ENCODE measurements around the gene FLYWCH2. TPM values are rescaled to one million over a fixed set of nuclear protein-coding genes. Genes with fewer than 3 reads are reported as not detected.

FLYWCH2 gene
- total and polyA plus RNA-seq, 2 of the 13 experiments (the other 11 are each of a cell fraction or from before 2014, with no cell fraction given): 16.9 to 19.8 TPM

DNA sequence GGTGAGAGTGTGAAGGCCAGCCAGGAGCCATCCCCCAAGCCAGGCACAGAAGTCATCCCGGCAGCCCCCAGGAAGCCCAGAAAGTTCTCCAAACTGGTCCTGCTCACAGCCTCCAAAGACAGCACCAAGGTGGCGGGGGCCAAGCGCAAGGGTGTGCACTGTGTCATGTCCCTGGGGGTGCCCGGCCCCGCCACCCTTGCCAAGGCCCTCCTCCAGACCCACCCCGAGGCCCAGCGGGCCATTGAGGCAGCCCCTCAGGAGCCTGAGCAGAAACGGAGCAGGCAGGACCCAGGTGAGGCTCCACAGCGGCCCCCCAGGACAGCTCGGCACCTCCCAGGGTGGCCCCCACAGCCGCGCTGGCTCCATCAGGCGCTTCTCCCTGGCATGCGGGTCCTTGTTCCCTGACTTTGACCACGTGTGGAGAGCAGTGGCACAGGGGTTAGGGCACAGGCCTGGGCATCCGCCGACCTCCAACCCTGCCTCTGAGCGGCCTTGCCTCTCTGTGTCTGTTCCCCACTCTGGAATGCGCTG, 13.5 kb downstream of the FLYWCH2 start:
- peaks cover 46% of the 10 kb centered on the region for H3K4me1 ChIP-seq (ENCODE audit: insufficient read depth, low read length)
- in situ Hi-C loops (cut with HindIII; ENCODE audit: extremely low pct_ligation_motif_present, low pct_unique_long_range_greater_than_20kb) (no loop called here), intact Hi-C loops (cut with micrococcal nuclease; ENCODE audit: unreplicated experiment) (no loop called here)
- no peaks in the 10 kb centered on the region; the same call in 1 of the 2 replicates for H4K20me1 ChIP-seq (ENCODE audit: insufficient read depth, low read length)
- H2AFZ ChIP-seq (ENCODE audit: low read length): no peak overlapping the region
- no peak for TF ChIP-seq ZNF83 (CRISPR knock-in tag; IDR thresholded peaks at IDR 0.05; ENCODE audit: borderline replicate concordance)
- peak; percentile 23 for TF ChIP-seq AGO2 (optimal IDR thresholded peaks at IDR 0.05; ENCODE audit: low read depth, low read length)
- H3K9ac ChIP-seq (ENCODE audit: insufficient read depth, low read depth, low read length): no peak overlapping the region
- ChIA-PET POLR2A (interaction anchor here (1.5 to 3.2 kb wide), 2 partner anchors 9 to 13 kb away, joined by 5 to 15 read pairs; partner anchors contain the start of gene FLYWCH2), CTCF (ENCODE audit: low intra/inter-chr PET ratio, low total read pairs) (no interaction called here)
- peaks cover 2 to 4% of the 10 kb centered on the region in 2 experiments; a peak in 2 of 5 replicates for H3K36me3 ChIP-seq (replicated peaks in 1 of 2; ENCODE audit: control insufficient read depth in 1 of 2, insufficient read depth in 2 of 2, low read length in 2 of 2)
- no TSS peak for BruUV-seq (replicated peaks)
- H3K79me2 ChIP-seq (ENCODE audit: insufficient read depth, low read length): no peaks in the 10 kb centered on the region
- no peak overlapping the region for H3K4me2 ChIP-seq (ENCODE audit: low read depth, low read length)
- H3K27me3 ChIP-seq (ENCODE audit: control insufficient read depth in 1 of 2, insufficient read depth in 2 of 2, low read length in 2 of 2): no peaks in the 10 kb centered on the region
- no peak overlapping the region for H3K27ac ChIP-seq (ENCODE audit: extremely low read length, insufficient read depth, low read length)
- no peak overlapping the region for H3K4me3 ChIP-seq (replicated peaks in 1 of 3; ENCODE audit: insufficient read depth in 1 of 3, low read depth in 2 of 3, low read length in 3 of 3)
- WGBS (ENCODE audit: low lambda C conversion rate): 100% methylated on average over 4 of the region's 19 CpGs
- no peak for ATAC-seq
- DNase-seq (ENCODE audit: low spot score): no peak
- no peak for FAIRE-seq
- H3K9me3 ChIP-seq (ENCODE audit: low read length): no peaks in the 10 kb centered on the region

GRCh38 chr16:2897110-2897509, 14.1 kb downstream of the FLYWCH2 start:
- H2AFZ ChIP-seq (ENCODE audit: low read length): no peak overlapping the region
- no peak overlapping the region for H3K4me3 ChIP-seq (replicated peaks in 1 of 3; ENCODE audit: insufficient read depth in 1 of 3, low read depth in 2 of 3, low read length in 3 of 3)
- no peaks in the 10 kb centered on the region; the same call in 1 of the 2 replicates for H4K20me1 ChIP-seq (ENCODE audit: insufficient read depth, low read length)
- no peak for ATAC-seq
- FAIRE-seq: no peak
- no TSS peak for BruUV-seq (replicated peaks)
- peaks cover 2 to 4% of the 10 kb centered on the region in 2 experiments; a peak in 2 of 5 replicates for H3K36me3 ChIP-seq (replicated peaks in 1 of 2; ENCODE audit: control insufficient read depth in 1 of 2, insufficient read depth in 2 of 2, low read length in 2 of 2)
- H3K4me2 ChIP-seq (ENCODE audit: low read depth, low read length): no peak overlapping the region
- peaks cover 46% of the 10 kb centered on the region for H3K4me1 ChIP-seq (ENCODE audit: insufficient read depth, low read length)
- in situ Hi-C loops (cut with HindIII; ENCODE audit: extremely low pct_ligation_motif_present, low pct_unique_long_range_greater_than_20kb) (no loop called here), intact Hi-C loops (cut with micrococcal nuclease; ENCODE audit: unreplicated experiment) (no loop called here)
- H3K79me2 ChIP-seq (ENCODE audit: insufficient read depth, low read length): no peaks in the 10 kb centered on the region
- 100% methylated on average over 2 of the region's 7 CpGs for WGBS (ENCODE audit: low lambda C conversion rate)
- no peaks in the 10 kb centered on the region for H3K9me3 ChIP-seq (ENCODE audit: low read length)
- no peak for DNase-seq (ENCODE audit: low spot score)
- no peak overlapping the region for H3K9ac ChIP-seq (ENCODE audit: insufficient read depth, low read depth, low read length)
- ChIA-PET CTCF (ENCODE audit: low intra/inter-chr PET ratio, low total read pairs) (no interaction called here), POLR2A (interaction anchor here (1.5 to 3.2 kb wide), 2 partner anchors 9 to 14 kb away, joined by 5 to 15 read pairs; partner anchors contain the start of gene FLYWCH2)
- no peak overlapping the region for H3K27ac ChIP-seq (ENCODE audit: extremely low read length, insufficient read depth, low read length)
- no peaks in the 10 kb centered on the region for H3K27me3 ChIP-seq (ENCODE audit: control insufficient read depth in 1 of 2, insufficient read depth in 2 of 2, low read length in 2 of 2)
- TF ChIP-seq, protein P1, sequence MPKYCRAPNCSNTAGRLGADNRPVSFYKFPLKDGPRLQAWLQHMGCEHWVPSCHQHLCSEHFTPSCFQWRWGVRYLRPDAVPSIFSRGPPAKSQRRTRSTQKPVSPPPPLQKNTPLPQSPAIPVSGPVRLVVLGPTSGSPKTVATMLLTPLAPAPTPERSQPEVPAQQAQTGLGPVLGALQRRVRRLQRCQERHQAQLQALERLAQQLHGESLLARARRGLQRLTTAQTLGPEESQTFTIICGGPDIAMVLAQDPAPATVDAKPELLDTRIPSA (CRISPR knock-in tag; IDR thresholded peaks at IDR 0.05; ENCODE audit: borderline replicate concordance): no peak
- TF ChIP-seq ZNF264 (CRISPR knock-in tag; IDR thresholded peaks at IDR 0.05) (no peak), ZFP62 (CRISPR knock-in tag; IDR thresholded peaks at IDR 0.05) (no peak), PCBP2 (optimal IDR thresholded peaks at IDR 0.05; ENCODE audit: low read depth, low read length, poor library complexity, severe bottlenecking) (no peak), ZNF414 (CRISPR knock-in tag; IDR thresholded peaks at IDR 0.05) (no peak), KLF9 (CRISPR knock-in tag; IDR thresholded peaks at IDR 0.05; ENCODE audit: low read depth) (no peak), CAMTA2 (CRISPR knock-in tag; IDR thresholded peaks at IDR 0.05; ENCODE audit: borderline replicate concordance) (no peak)

All from HepG2 (cell line).